GM21825 (cell line): ENCODE data around the gene FALEC.

Experiments
- ATAC-seq: cut with Tn5 transposase; IDR thresholded peaks from one replicate; pipeline ENCODE4 v1.9.1; 2021; ENCODE audit warnings: mild to moderate bottlenecking, moderate library complexity; ENCODE audit not compliant: unreplicated experiment

Gene FALEC

DNA sequence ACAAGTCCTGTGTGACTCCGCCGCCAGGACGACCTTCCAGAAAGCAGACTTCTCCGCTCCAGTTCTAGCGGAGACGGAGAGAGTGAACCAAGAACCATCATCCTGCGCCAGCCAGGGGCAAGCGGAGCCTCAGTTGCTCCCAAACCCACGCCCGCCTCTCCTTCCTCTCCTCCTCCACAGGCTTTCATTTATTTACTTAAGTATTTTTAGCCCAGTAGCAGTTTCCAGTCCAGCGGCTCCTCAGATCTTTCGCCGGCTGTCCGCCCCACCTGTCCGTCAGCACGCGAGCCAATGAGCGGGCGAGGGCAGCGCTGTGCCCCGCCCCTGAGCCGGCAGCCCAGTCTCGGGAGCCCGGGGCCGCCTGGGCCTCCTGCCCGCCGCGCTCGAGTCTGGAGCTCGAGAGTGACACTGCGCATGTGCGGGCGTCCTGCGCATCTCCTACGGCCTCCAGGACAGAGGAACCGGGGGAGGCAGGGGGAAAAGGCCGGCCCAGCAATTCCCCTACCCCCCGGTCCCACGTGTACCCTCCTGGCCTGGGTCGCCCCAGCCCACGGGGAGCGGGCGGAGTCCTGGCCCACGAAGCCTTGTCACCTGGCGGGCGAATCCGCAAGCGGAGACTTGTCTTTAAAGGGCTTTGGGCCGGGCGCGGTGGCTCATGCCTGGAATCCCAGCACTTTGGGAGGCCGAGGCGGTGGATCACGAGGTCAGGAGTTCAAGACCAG, at the start of gene FALEC:
Gene FALEC (plus strand): TSS at position 425 of the 722 bp plus-strand sequence.
- peak; percentile 93 for ATAC-seq

DNA sequence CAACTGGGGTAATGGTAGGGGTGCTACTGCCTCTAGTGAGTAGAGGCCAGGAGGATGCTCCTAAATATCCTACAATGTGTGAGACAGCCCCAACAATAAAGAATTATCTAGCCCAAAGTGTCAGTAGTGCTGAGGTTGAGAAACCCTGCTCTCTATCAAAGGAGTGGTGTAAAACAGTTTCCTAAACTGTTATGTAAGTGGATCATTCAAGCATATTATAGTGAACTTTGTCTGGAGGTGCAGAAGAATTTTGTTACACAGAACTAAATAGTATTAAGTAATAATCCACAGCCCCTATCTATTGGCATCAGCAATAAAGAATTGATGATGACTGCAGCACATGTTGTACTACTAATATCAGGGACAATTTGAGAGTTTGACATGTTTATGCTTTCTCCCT, 48.6 kb upstream of the FALEC start:
- ATAC-seq, result no peak

DNA sequence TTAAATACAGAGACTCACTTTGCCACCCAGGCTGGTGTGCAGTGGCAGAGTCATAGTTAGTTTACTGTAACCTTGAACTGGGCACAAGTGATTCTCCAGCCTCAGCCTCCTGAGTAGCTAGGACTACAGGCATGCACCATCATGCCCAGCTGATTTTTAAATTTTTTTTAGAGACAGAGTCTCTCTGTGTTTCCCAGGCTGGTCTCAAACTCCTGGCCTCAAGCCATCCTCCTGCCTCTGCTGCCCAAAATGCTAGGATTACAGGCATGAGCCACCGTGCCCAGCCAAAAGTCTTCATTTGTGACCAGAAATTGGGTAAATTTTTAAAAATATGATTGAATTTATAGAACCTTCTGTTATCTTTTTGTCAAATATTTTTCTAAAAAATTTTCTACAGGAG, 46.3 kb upstream of the FALEC start:
- ATAC-seq, result no peak

DNA sequence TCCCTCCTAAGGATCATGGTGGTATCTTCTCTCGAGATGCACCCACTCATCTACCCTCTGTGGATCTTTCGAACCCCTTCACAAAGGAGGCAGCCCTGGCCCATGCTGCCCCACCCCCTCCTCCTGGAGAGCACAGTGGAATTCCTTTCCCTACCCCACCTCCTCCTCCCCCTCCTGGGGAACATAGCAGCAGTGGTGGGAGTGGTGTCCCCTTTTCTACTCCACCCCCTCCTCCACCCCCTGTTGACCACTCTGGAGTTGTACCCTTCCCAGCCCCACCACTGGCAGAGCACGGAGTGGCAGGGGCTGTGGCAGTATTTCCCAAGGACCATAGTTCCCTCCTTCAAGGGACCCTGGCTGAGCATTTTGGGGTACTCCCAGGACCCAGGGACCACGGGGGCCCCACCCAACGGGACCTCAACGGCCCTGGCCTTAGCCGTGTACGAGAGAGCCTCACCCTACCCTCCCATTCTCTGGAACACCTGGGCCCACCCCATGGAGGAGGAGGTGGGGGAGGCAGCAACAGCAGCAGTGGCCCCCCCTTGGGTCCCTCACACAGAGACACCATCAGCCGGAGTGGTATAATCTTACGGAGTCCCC, 42.9 kb upstream of the FALEC start:
- ATAC-seq, result no peak

- ATAC-seq, result no peak
These were observed 41.9 kb upstream of the FALEC start for GRCh38 chr1:150473659-150474058.

DNA sequence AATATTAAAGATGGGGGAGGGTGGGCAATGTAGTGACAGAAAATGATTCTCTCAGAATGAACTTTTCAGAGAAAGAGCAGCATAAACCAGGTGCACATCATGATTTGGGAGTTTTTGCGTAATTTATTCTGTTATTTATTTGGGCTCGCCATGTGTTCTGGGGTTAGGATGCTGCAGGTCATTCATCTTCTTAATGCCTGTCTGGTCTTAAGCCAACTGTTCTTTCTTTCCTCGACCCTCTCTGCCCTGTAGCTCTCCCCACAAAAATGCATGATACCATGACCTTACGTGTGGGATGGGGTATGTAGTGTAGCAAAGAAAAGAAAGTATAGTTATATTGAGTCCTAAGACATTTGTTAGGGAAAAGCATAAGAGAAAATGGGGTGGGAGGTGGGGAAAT, 40.7 kb upstream of the FALEC start:
- ATAC-seq, result no peak

GRCh38 chr1:150476754-150477153, 38.8 kb upstream of the FALEC start:
- no peak for ATAC-seq

DNA sequence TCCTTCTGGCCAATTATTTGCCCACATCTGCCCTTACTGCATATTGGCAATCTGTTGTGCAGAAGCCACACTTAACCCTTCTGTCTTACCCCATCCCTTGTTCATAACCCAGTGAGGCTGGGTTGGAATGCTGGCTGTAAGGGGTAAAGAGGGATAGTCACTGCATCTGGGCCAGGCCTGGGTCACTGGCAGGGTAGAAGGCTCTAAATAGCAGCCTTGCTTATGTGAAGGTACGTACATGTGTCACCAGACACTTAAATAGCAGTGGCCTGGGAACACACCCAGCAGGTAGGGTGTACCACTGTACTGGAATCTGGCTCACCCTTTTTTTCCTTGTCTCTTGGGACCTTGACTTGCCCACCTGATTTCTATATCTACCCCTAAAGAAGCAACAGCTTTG, 38.2 kb upstream of the FALEC start:
- no peak for ATAC-seq

DNA sequence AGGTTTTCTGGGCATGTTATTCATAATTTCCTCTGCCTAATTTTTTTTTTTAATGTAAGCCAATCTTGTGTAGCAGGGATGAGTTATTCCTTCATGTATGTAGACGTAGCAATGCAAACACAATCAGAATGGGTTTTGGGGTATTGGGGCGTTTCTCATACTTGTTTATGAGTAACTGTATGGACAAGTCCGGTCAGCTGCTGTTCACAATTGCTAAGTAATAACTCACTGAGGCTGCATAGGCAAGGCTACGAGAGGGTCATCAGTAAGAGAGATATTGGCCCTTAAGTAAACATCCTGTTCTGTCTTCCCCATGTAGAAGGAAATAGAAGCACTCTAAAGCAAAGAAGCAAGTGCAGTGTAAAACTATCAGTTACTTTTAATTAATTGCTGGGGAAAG, 37.8 kb upstream of the FALEC start:
- no peak for ATAC-seq

DNA sequence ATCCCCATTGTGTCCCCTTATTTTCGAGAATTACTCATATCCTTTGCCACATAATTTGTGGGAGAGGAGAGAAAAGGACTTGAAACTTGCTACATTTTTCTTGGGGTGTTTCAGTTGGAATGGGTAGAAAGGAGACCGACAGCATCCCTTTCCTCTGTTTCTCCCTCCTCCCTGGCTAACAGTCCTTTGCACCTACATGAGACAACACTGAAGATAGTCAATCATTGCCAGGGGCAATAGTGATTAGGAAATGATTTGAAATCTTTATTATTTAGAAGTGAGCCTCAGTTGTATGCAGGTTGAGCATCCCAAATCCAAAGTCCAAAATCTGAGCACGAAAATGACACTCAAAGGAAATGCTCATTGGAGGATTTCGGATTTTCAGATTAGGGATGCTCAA, 36.2 kb upstream of the FALEC start:
- ATAC-seq, result no peak

GRCh38 chr1:150479927-150480352, 35.6 kb upstream of the FALEC start:
- no peak for ATAC-seq

- no peak for ATAC-seq
These were observed 31.1 kb upstream of the FALEC start for GRCh38 chr1:150484431-150484830.

DNA sequence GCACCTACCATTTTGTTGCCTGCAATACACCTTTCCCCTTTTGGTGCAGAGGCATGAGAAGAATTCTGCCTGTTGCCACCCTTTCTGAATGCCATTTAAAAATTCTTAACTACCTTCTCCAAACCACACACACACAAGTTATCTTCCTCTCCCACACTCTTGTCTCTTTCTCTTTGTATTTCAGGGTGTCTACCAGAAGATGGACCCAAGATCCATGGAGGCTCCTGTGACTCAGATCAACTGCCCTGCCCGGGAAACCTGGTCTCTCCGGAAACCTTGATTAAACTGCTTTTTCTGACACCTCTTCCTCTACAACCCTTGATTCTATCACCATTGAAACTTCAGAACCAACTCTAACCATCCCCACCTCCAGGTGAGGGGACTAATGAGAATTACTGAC, 30.7 kb upstream of the FALEC start:
- ATAC-seq, result no peak

DNA sequence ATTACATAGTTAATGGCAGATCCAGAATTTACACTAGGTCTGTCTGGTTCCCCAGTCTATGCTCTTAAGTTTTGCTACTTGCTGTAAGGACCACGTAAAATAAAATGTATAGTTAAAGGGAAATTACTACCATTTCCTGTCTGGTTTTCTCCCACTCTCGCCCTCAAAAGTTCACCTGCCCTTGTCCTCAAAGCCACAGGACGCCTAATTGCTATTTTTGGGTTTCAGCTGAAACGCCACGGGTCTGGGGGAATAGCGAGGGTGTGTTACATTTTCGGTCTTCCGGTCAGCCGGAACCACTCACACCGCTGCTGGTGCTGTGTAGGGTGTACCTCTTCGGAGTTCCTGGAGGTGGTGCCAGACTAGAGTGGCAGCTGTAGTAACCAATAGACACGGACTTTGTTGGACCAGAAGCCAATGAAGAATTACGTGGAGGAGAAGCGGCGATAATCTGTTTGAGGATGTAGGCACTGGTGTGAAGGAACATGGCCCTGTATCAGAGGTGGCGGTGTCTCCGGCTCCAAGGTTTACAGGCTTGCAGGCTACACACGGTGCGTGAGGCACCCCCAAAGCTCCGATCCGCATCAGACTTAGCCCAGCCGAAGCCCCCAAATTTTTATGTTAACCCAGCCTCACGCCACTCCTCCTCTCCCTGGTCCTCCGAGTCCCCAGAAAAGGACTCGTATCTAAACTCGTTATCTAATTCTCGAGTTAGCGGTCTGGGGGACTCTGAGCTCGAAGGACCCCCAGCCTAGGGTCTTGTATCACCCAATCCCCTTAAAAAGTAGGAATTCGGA, 28.4 kb upstream of the FALEC start, which contains the start of gene TARS2:
Gene TARS2 (plus strand): TSS at position 454 of the 797 bp plus-strand sequence. CDS start 32 bp downstream, at position 486.
- ATAC-seq, result peak; percentile 99

DNA sequence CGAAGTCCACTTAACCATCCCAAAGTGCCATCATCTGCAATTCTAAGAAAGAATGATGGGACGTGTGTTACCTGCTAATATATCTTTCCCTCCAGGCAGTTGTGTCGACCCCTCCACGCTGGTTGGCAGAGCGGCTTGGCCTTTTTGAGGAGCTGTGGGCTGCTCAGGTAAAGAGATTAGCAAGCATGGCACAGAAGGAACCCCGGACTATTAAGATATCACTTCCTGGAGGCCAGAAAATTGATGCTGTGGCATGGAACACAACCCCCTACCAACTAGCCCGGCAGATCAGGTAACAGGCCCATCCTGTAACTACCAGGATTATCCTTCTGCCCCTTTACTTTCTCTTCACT, 27.8 kb upstream of the FALEC start:
- ATAC-seq, result no peak

DNA sequence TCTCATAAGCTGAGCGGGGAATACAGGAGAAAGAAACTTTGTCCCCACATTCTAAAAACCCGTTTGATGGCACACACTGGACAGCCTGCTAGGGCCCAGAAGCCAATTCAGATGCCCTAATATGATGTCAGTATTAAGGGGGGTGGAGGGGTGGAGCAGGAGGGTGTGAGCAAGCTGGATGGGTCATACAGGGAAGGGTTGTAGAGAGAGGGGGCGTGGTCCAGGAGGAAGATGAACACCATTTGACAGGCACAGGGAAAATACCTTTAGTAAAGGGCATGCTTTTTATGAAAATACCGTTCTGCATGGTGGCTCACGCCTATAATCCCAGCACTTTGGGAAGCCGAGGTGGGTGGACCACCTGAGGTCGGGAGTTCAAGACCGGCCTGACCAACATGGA, 22.4 kb upstream of the FALEC start:
- ATAC-seq, result no peak

DNA sequence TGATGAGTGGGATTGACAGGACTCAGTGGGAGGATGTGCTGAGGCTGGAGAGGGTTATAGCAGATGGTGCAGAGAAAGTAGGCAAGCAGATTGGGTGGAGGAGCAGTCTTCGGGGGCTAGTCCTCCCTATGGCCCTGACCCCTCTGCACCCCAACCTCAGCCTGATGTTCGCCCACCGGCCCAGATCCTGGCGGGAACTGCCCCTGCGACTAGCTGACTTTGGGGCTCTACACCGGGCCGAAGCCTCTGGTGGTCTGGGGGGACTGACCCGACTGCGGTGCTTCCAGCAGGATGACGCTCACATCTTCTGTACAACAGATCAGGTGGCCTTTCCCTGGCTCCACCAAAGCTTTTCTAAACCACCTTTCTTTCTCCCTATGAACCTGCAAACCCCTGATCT, 17.2 kb upstream of the FALEC start:
- no peak for ATAC-seq

- ATAC-seq, result no peak
These were observed 10.1 kb upstream of the FALEC start for GRCh38 chr1:150505431-150505830.

DNA sequence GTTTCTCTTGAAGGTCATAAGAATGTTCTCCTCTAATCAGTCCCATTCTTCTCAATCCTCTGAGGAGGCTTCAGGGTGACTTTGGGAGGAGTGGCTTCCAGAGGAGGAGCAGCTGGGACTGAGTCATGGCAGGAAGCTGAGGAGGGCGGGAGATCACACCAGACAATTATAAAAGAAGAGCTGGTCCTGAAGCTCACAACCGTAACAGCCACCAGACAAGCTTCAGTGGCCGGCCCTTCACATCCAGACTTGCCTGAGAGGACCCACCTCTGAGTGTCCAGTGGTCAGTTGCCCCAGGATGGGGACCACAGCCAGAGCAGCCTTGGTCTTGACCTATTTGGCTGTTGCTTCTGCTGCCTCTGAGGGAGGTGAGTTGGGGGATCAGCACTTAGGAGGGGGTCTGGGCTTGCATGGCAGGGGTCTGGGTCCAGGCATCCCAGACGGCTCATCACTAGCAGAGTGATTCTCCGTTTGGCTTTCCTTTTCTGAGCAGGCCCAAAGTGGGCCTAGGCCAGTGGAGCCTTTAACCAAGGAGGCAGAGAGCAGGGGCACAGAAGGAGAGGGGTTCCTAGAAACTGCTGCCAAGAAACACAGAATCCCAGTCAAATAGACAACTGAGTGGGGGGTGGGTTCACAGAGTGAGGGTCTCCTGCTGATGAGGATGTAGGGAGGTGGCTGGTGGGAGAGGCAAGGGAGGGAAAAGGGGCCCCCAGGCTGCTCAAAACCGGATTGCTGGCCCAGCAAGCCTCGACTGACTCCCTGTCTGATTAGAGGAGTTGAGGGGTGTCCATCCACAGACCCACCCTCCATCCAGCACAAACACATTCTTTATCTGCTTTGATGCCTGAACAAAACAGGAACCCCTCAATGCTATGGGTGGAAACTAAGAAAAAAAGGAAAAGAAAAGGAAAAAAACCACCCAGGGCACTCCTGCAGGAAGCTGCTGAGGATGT, 7.4 kb upstream of the FALEC start, which contains the start of gene ECM1:
Gene ECM1 (plus strand): TSS at position 198 of the 953 bp plus-strand sequence. CDS start 101 bp downstream, at position 299.
- ATAC-seq, result no peak

DNA sequence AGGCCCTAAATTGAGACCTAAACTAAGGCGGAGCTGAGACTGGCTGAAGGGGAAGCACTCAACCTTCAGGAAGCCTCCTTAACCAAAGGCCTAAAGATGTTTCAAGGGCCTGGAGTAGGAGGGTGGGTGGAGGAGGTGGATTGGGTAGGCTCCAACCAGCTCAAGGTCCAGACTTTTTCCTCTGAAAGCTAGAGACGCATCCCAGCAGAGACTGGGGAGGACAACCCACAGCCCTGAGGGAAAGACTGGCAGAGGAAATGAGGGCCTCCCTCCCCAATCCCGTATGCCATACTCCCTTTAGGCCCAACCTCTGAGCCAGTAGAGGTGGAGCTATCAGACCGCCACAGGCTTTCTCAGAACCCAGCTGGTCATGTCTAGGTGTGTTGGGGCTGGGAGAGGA, 6.6 kb upstream of the FALEC start:
- no peak for ATAC-seq

- ATAC-seq, result no peak
These were observed 4.0 kb upstream of the FALEC start for GRCh38 chr1:150511551-150511950.
